ENCODE results near the gene ANKH.

Gene ANKH

DNA sequence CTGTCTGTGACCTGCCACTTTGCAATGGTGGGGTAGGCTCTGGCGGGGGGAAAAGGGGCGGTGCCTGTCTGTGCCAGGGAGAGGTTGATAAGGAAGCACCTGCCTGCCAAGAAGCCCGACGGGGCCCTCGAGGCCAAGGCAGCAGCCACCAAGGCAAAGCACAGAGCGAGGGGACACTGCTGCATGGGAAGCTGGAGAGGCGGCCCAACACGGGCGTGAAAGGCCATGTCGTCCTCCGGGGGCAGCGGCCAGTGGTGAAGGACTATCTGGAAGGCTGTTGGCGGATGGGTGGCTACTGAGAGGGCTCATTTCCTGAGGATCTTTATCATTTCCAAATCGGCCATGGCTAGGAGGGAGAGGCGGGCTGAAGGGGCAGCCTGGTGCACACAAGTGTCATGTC lies 140.7 kb downstream of the ANKH start:
- no peak for DNase-seq

DNA sequence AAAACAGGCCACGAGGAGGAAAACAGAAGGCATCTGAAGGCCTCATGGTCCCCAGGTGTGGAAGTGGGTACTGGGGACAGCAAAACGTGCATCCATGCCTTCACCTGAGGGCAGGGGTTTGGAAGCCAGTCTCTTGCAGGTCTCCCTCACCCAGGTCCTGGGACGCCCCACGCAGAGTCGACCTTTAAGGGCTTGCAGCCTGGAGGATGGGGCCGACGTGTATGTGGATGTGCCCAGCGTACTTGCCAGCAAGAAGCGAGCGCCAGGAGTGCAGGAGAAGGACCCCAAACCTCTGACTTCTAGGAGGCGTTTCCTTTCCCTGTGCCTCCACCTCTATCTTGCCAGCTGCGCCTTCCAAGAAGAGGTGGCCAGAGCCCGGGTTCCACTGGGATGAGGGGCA lies 141.1 kb downstream of the ANKH start:
- DNase-seq = no peak

DNA sequence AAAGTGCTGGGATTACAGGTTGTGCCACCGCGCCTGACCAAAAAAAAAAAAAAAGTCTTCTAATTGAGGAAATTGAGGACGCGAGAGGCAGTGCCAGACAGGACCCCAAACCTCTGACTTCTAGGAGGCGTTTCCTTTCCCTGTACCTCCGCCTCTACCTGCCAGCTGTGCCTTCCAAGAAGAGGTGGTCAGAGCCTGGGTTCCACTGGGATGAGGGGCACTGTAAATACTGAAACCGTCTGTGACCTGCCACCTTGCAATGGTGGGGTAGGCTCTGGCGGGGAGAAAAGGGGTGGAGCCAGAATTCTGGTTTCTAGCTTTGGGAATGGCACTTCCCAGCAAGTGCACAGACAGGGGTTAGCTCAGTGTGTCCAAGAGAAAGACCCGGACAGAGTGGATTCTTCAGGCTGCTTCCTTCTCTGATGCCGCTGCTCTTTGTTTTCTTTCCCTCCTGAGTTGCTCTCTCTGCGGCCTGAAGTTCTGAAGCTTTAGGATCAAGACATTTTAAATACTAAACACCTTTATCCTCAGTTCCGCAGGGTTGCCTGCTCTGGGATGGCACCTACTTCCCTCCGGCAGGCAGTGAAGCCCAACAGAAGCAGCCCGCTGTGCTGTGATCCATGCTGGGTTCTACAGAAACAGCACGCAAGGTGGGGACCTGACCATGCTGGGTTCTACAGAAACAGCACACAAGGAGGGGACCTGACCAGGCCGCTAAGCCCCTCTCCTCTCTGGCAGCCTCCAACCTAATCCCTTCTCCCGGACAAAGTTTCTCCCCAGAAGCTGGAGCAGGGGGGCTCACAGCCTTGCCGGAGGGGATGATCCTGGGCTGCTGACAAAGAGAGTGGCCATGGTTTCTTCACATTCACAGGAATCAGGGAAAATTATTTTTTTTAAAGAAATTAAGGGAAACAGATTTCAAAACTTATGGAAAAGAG lies 141.9 kb downstream of the ANKH start:
- no peak for DNase-seq

DNA sequence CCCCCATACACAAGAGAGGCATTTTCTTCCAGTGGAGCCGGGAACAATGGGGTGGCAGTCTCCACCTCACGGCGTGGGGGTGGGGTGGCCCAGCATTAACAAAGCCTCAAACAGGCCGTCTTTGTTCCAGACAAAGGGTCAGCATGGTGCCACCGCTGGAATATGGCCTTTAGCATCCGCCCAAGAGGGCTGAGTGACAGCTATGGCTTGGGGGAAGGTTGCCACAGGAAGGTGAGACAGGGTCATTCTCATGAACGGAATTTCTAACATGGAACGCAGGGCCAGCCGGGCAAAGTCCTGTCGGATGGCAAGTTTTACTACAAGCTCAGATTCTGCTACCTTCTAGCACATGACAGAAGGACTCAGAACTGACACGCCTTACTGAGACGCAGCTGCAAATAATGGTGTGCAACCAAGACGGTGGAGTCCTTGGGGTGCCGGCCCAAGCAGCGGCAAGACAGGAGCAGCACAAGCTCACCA lies 143.1 kb downstream of the ANKH start:
- DNase-seq = no peak

DNA sequence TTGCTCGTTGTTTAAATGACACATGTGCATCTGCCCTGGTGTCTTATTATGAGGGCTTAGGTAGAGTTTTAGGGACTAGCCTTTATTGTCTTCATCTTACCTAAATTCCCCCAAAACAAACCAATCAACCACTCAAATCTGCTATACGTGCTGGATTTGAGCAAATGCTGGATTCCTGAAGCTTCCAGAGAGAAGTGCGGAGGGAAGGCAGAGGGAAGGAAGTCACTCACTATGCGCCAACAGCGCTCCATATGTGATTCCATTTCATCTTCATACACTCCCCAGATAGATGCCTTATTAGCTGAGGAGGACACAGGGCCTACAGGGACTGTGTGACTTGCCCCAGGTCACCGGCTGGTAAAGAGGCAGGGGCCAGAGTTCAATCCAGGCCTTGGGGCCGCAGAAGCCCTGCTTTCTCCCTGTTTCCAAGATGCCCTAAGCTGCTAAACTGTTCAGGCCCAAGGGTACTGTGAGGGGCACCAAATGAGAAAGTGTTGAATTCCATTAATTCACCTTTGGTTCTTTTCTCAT lies 143.6 kb downstream of the ANKH start:
- no peak for DNase-seq

DNA sequence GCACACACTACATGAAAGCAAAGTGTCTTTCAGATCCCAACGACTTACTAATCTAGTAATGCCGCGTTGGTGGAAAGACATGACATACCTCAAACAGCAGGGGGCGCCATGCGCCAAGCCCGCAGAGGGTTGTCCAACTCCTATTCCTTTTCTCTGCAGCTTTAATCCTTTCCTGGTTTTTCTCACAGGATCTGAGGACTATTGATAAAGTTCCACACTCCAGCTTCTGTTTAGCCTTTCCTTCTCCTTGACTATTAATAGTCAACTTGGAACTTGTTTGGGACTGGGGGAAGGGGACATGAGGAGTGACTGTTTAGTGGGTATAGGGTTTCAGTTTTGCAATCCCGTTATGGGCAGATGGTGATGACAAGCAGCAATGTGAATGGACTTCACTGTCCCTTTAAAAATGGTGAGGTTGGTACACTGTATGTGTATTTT lies 144.1 kb downstream of the ANKH start:
- peak; percentile 82 to 84 for DNase-seq

DNA sequence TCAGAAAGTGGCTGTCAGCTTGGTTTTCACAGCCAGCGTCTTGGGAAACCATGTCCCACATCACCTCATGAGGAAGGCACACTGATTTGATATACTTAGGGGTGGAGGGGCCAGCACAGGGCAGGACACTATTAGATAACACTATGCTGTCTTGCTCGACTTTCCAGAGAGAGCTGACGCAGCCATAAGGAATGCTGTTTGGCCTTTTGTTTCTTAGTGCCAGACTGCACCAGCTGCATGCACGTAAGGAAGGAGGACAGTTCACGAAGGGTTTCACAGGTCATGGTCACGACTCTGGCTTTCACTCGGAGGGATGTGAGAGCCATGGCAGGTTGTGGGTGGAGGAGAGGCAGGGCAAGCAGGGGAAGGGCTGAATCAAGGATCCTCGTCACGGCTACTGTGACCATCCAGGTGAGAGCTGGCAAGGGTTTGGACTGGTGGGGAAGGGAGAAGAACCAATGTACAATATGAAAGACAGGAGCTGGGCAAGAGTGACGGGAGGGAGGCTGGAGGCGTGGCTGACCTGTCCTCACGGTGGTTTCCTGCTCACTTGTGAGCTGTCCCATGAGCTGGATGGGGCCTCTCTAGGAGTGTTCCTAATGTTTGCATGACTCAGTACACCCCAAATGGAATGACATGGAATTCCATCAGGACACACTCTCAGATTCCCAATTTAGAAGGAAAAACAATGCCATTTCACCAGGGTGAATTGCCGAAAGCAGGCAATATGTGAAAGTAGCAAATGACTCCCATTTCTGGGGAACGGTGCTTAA lies 145.3 kb downstream of the ANKH start:
- DNase-seq = no peak

DNA sequence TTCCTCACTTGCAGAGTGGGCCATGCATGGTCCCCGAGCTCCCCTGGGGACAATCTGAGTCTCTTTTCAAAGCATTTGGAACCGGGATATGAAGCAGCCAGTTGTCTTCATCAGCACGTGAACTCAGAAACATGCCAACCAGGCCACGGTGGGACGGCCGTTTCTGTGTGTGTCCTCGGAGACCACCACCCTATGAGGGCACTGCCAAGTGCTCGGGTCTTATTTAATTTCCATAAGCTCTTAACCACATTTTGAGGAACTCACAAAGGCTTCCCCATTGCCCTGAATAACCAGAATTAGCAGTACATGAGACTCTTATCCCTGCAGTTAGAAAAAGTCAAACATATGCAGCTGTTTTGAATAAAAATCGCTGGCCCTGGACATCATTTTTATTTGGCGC lies 146.9 kb downstream of the ANKH start:
- DNase-seq = no peak

DNA sequence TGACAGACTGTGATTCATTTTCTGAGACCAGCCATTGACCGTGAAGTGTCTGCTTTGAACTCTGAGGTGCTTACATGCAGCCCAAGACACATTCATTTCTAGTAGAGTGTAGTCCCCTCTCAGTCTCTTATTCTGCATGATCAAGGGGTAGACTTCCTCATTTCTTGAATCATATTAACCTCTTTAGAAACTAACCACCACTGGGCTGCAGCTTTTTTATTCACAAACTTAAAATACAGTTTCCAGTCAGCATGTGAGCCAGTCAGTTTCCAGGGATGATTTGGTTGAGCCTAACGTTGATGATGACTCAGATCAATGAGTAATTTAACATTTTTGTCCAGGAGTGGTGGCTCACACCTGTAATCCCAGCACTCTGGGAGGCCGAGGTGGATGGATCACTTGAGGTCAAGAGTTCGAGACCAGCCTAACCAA lies 147.9 kb downstream of the ANKH start:
- no peak for DNase-seq

DNA sequence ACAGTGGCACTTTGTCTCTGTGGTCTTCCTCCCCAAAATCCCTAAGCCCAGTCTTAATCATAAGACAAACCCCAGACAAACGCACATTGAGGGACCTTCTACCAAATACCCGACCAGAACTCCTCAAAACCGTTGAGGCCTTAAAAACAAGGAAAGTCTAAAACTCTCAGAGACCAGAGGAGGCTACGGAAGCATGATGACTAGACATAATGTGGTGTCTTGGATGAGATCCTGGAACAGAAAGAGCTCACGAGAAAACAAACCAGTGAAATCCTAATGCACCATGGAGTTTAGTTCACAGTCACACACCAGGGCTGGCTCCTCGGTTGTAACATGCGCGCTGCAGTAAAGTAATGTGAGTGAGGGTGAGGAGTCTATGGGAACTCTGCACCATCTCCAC lies 148.7 kb downstream of the ANKH start:
- DNase-seq = no peak

DNA sequence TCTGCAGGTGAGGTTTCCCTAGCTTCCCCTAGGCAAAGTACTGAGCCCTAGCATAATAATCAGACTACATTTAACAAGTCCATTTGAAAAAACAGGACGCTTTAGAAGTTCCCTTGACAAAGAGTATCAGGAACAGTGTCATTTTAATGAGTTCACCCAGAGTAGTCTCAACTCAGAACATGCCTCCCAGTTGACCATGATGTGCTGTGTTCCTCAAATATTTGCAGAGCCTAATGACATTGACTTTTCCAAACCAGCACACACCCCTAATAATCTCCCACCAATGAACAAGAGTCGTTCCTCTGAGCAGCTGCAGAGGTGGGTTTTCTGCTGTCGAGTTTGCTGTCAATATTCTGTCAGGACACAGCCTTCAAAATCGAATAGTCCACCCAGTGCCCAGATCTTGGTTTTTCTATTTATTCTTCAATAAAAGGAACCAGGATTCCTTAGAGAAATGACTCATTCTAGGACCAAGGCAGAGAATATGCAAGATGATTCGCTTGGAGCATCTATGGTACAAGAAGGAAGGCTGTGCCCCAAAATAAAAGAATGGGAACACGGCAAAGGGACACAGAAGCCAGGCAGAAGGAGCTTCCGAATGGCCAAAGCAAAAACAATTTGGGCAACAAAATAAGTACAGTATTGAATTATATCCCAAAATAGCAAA lies 149.5 kb downstream of the ANKH start:
- no peak for DNase-seq

DNA sequence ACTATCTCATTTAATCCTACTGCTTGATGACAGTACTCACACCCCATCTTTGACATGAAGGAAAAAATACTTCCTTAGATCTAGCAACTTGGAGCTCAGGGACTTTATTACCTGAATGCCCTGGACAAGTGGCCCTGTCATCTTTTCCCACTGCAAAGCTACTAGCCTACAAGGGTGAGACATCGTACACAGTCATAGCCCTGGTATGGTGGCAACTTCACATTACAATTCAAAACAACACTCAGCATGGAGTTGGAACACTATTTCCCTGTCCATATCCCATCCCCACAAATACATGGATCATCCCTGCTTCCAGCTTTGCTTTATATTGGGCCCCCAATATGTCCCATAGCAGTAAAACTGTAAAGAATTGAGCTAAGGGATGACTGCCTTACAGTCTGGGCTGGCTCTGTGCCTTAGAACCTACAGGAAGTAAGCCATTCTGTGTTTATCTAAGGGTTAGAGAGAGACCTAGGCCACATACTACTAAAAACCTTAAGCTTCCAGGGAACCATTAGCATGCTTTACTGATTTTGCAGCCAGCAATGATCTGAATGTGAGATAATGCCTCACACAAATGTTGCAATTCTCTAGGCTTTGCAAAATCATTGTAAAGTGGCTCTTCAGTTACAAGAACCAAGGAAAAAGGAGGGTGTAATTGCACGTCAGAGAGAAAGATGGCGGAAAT lies 151.2 kb downstream of the ANKH start:
- no peak for DNase-seq

DNA sequence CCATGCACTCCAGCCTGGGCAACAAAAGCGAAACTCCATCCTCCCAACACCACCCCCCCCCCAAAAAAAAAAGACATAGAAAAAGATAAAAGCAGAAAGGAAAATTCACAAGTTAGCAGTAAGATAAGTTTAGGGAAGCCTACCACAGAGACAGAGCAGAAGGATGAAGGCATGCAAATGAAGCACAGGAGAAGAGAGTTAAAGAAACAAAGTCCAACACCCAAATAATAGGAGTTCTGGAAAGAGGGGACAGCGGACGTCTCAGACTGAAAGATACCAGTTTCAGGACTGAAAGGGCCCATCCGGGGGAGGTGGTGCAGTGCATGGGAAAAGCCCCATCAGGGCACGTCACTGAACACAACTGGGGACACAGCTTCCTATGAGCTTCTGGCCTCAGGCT lies 152.8 kb downstream of the ANKH start:
- DNase-seq = no peak

DNA sequence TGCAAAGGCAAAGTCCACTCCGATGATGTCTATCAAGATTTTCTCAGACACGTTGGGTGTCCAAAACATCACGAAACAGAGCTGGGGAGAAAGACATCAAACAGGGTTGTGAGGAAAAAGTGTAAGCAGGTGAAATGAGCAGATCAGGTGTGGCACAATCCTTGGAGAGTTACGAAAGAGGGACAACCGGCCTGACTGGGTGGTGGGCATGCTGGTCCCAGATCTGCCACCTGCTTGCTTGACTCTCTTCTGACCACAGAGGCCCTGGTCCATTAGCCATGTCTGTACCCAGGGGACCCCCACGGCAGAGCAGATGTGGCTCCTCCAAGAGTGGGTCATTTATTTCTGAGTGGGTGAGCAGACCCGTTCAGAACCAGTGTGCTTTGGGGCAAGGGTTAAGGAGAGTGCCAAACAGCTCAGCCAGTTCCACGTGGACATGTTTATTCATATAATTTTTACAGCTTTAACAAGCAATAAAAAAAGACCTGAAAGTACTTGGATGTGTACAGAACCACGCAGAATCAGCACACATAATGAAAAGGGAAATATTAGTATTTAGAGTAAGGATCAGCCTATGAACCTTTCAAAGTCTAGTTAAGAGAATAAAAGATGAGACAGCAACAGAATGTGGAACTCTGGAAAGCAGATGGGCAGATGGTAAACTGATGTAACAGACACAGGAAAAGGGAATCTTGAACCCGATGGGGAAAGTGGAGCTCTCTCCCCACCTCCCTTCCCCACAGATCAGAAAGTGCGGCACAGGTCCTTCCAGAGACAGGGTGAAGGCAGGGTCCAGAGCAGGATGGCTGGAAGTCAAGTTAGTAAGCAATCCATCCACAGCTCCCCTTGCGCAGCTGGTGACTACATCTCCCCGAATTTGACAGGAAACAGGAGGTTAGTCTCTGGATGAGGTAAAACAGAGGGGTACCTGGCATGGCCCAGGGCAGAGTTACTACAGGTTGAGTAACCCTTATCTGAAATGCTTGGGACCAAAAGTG lies 154.5 kb downstream of the ANKH start:
- DNase-seq = no peak

DNA sequence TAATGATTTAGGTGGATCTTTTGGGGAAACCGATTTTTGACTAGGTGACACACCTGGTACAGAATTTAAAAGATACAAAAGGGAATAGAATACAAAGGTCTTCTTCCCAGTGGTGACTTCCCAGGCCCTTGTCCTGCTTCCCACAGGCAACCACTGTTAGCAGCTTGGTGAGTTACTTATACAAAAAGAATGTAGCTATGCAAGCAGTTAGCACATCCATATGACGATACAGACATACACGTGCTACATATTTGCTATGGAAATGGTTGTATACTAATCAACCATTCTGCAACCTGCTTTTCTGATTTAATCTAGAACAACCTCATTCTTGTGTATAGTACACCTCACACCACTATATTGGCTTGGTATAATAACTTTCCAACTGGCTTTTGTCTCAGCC lies 156.1 kb downstream of the ANKH start:
- DNase-seq = no peak

DNA sequence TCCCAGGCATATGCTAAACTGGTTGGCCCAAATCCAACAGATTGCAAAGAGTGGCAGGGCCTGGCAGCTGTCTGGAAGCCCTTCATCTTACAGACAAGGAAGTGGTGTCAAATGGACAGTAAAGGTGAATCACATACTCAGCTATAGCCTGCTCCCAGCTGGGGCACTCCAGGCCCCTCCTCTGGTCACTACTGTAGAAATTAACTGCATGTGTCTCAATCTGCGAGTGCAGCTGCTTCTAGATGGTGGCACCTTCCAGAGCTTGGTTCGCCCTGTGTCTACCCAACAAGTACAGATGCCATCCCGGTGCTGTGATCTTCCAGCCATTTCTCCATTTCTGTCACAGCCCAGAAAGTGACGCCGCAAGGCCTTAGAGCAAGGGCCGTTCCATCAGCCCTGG lies 156.9 kb downstream of the ANKH start:
- no peak for DNase-seq

DNA sequence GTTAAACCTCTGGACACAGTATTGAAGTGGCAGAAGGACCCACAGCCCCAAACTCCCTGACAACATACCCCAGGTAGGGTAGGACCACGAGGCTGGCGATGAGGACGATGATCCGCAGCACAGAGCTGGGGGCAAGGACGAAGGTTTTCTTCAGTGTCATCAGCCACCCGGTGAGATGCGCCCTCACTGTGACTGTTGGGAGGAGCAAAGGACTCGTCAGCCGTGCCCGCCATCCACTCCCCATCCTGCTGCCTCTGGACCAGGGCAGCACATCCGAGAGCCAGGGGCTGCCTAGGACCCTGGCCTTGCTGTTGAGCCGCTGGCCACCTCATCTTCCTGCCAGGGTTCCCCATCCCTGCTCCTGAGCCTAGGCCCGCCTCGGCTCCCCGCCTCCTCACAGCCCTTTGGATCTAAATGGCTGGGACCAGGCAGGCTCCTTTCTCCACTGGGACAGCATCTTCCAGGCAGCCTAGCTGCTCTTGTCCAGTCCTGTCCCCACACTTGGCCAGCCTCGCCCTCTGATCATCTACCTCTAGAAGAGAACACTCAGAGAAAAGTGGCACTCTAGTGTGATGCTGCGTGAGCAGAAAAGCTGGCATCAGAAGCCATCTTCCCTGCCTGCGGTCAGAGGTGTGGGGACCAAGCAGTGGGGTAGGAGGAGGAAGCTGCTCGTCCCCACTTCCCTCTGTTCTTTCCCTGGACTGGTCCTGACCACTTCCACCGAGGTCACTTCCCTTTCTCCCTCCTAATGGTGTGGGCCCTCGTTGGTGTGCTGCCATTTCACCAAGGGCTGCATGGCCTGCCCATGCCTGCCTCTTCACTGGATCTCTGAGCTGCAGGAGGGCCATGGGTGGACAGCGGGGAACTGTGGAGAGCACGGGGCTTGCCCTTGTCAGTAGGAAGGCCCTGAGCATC lies 157.8 kb downstream of the ANKH start:
- DNase-seq = no peak

DNA sequence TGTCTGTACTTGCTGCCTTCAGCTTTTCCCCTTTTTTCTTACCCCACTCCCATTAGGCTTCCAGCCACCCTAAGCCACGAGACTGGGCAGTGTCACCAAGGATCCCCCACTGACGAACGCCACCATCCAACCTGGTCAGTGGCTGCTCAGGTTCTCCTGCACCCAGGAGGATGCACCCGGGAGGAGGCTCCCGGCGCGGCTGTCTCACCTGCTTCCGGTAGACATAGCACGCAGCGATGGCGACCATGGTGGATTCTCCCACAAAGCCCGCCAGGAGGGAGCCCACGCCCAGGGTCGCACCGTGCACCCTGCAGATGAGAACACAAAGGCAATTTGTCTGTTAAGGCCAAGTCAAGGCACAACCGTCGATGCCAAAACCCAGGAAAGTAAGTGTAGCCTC lies 158.9 kb downstream of the ANKH start:
- DNase-seq = no peak

DNA sequence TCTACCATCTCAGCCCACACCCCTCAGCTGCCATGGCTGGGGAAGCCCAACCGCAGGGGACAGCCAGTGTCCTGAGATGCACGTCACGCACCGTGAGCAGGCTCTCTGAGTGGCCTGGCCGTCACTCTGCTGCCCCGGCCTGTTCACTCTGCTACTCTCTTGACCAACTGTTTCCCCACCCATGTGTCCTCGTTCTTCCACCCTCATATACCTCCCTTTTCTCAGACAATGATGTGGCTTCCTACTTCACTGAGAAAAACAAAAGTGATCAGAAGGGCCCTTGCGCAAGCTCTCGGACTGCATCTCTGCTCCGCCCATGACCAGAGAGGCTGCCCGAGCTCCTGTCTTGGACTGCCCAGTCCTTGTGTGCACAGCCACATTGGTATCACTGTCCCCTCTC lies 159.4 kb downstream of the ANKH start:
- no peak for DNase-seq
